ENCODE measurements around the gene MAPK8. TPM values are rescaled to one million over a fixed set of nuclear protein-coding genes. Genes with fewer than 3 reads are reported as not detected.

Gene MAPK8
- total RNA-seq, 2 experiments from 2014 or later = 47.8 to 50.6 TPM

GRCh38 chr10:48480397-48481374 lies 174.2 kb downstream of the MAPK8 start:
- ATAC-seq (ENCODE audit: poor library complexity) (no peak), DNase-seq (no peak)
- no peaks in the 10 kb centered on the region for H3K27me3 ChIP-seq (ENCODE audit: control insufficient read depth in 1 of 2, insufficient read depth in 2 of 2, low read length in 2 of 2)
- no peaks in the 10 kb centered on the region for H3K27me3 Mint-ChIP-seq
- intact Hi-C loops (cut with DNase I, micrococcal nuclease) = no loop called here
- H3K27ac ChIP-seq (ENCODE audit: low read depth in 1 of 2, low read length in 2 of 2) = no peak overlapping the region
- POLR2A ChIA-PET = no interaction called here
- no peaks in the 10 kb centered on the region for H3K4me1 Mint-ChIP-seq (ENCODE audit: low read depth)
- no peaks in the 10 kb centered on the region for H3K9me3 ChIP-seq (ENCODE audit: control insufficient read depth in 1 of 2, insufficient read depth in 1 of 2, low read length in 2 of 2)
- no peak for TF ChIP-seq CTCF (IDR thresholded peaks at IDR 0.05)
- no peaks in the 10 kb centered on the region for H3K4me1 ChIP-seq (ENCODE audit: insufficient read depth, low read length)
- CTCF ChIA-PET = no interaction called here
- H3K36me3 Mint-ChIP-seq (ENCODE audit: low read depth) = no peaks in the 10 kb centered on the region
- no peaks in the 10 kb centered on the region for H3K36me3 ChIP-seq (ENCODE audit: insufficient read depth, low read length)
- no peak overlapping the region for H3K4me3 Mint-ChIP-seq
- H3K4me3 ChIP-seq (ENCODE audit: low read length) = no peak overlapping the region
- no peaks in the 10 kb centered on the region for H3K9me3 Mint-ChIP-seq
- H3K27ac Mint-ChIP-seq = no peak overlapping the region

GRCh38 chr10:48481385-48481784 lies 174.9 kb downstream of the MAPK8 start:
- Mint-ChIP-seq H3K36me3 (ENCODE audit: low read depth) (no peaks in the 10 kb centered on the region), H3K9me3 (no peaks in the 10 kb centered on the region), H3K27ac (no peak overlapping the region), H3K4me1 (ENCODE audit: low read depth) (no peaks in the 10 kb centered on the region), H3K4me3 (no peak overlapping the region), H3K27me3 (no peaks in the 10 kb centered on the region)
- POLR2A ChIA-PET = no interaction called here
- H3K4me3 ChIP-seq (ENCODE audit: low read length) = no peak overlapping the region
- H3K27me3 ChIP-seq (ENCODE audit: control insufficient read depth in 1 of 2, insufficient read depth in 2 of 2, low read length in 2 of 2) = no peaks in the 10 kb centered on the region
- no peak for DNase-seq
- CTCF ChIA-PET = no interaction called here
- no peaks in the 10 kb centered on the region for H3K9me3 ChIP-seq (ENCODE audit: control insufficient read depth in 1 of 2, insufficient read depth in 1 of 2, low read length in 2 of 2)
- no peak overlapping the region for H3K27ac ChIP-seq (ENCODE audit: low read depth in 1 of 2, low read length in 2 of 2)
- ATAC-seq (ENCODE audit: poor library complexity) = no peak
- H3K36me3 ChIP-seq (ENCODE audit: insufficient read depth, low read length) = no peaks in the 10 kb centered on the region
- TF ChIP-seq CTCF (IDR thresholded peaks at IDR 0.05) = no peak
- H3K4me1 ChIP-seq (ENCODE audit: insufficient read depth, low read length) = no peaks in the 10 kb centered on the region
- intact Hi-C loops (cut with DNase I, micrococcal nuclease) = no loop called here

- intact Hi-C loops (cut with DNase I, micrococcal nuclease) = no loop called here
- H3K4me1 ChIP-seq (ENCODE audit: insufficient read depth, low read length) = no peaks in the 10 kb centered on the region
- CTCF ChIA-PET = no interaction called here
- Mint-ChIP-seq H3K27ac (no peak overlapping the region), H3K27me3 (peaks cover 2% of the 10 kb centered on the region), H3K36me3 (ENCODE audit: low read depth) (no peaks in the 10 kb centered on the region), H3K4me3 (no peak overlapping the region), H3K9me3 (no peaks in the 10 kb centered on the region), H3K4me1 (ENCODE audit: low read depth) (no peaks in the 10 kb centered on the region)
- H3K4me3 ChIP-seq (ENCODE audit: low read length) = no peak overlapping the region
- TF ChIP-seq CTCF (IDR thresholded peaks at IDR 0.05) = no peak
- POLR2A ChIA-PET = no interaction called here
- H3K27ac ChIP-seq (ENCODE audit: low read depth in 1 of 2, low read length in 2 of 2) = no peak overlapping the region
- no peaks in the 10 kb centered on the region for H3K27me3 ChIP-seq (ENCODE audit: control insufficient read depth in 1 of 2, insufficient read depth in 2 of 2, low read length in 2 of 2)
- DNase-seq = no peak
- no peaks in the 10 kb centered on the region for H3K9me3 ChIP-seq (ENCODE audit: control insufficient read depth in 1 of 2, insufficient read depth in 1 of 2, low read length in 2 of 2)
- ATAC-seq (ENCODE audit: poor library complexity) = no peak
- H3K36me3 ChIP-seq (ENCODE audit: insufficient read depth, low read length) = no peaks in the 10 kb centered on the region
These were observed 175.7 kb downstream of the MAPK8 start for GRCh38 chr10:48482207-48482606.

Measured in CD4-positive, alpha-beta T cell (primary cell).